Transverse colon (tissue), 4 donors: Measurements from ENCODE around the gene ITGB6. TPM values are rescaled to one million over a fixed set of nuclear protein-coding genes. Genes with fewer than 3 reads are reported as not detected.
A peak's percentile ranks its signal among the peaks of the same experiment; 100 is the strongest.

Source experiments
- DNase-seq: peaks from one replicate; pipeline ENCODE4 v3.0.0-alpha.2; 2019
- H3K27ac ChIP-seq, 4 donors: fragments of 200-600 bp; sonication (generic); 2 replicates each; pipeline ENCODE4 v1.5.1; 2016 to 2018; ENCODE audit warnings: inconsistent platforms in 4 of 4
- H3K27me3 ChIP-seq: fragments of 200-600 bp; sonication (generic); 2 replicates; pipeline ENCODE4 v1.5.1; 2017; ENCODE audit warnings: inconsistent platforms
- H3K36me3 ChIP-seq, 4 donors: fragments of 200-600 bp; sonication (generic); 2 replicates each; pipeline ENCODE4 v1.5.1; 2017 to 2019; ENCODE audit warnings: inconsistent platforms in 4 of 4
- H3K4me1 ChIP-seq, 4 donors: fragments of 200-600 bp; sonication (generic); 2 replicates each; pipeline ENCODE4 v1.5.1; 2017 to 2020; ENCODE audit warnings: inconsistent platforms in 4 of 4
- H3K4me3 ChIP-seq, 4 donors: fragments of 200-600 bp; sonication (generic); 1 replicate in 1 of 4; 2 replicates in 3 of 4; pipeline versions ENCODE4 v1.5.1 to v1.6.1; 2017 to 2019; ENCODE audit warnings: inconsistent platforms in 4 of 4
- H3K9me3 ChIP-seq, 2 donors: fragments of 200-600 bp; sonication (generic); 2 replicates each; pipeline ENCODE4 v1.5.1; 2017 to 2019; ENCODE audit warnings: inconsistent platforms in 2 of 2
- EP300 ChIP-seq: sonication (generic); formaldehyde crosslinking; IDR thresholded peaks from one replicate; pipeline ENCODE4 v1.6.1; 2017; ENCODE audit warnings: antibody characterized with exemption, low read depth
- POLR2A ChIP-seq: fragments of 450-650 bp; IDR thresholded peaks from one replicate; pipeline ENCODE4 v1.6.1; 2016; ENCODE audit warnings: antibody characterized with exemption, mild to moderate bottlenecking, moderate library complexity
- POLR2AphosphoS5 ChIP-seq, 3 donors: sonication (generic); formaldehyde crosslinking; IDR thresholded peaks; one replicate each; pipeline ENCODE4 v1.6.1; 2016; ENCODE audit warnings: antibody characterized with exemption in 3 of 3
- WGBS, 2 donors: methylation state at CpG; one replicate each; pipeline ENCODE4 v1.1.5; 2018; ENCODE audit warnings: low coverage in 1 of 2; 5-methylcytosine and 5-hydroxymethylcytosine counted together
- in situ Hi-C, 4 donors: fragments of 200-750 bp; cut with MboI; loops; one replicate each; pipeline versions ENCODE4 v1.15.0 to v1.15.1; 2017; ENCODE audit warnings: low sequenced_read_pairs in 3 of 4, low pct_ligation_motif_present in 1 of 4, low pct_unique_long_range_greater_than_20kb in 1 of 4
- intact Hi-C: fragments of 100-400 bp; cut with DNase I; formaldehyde crosslinking; loops from one replicate; pipeline ENCODE4 v1.15.1; 2023; ENCODE audit warnings: low total_unique reads
- total RNA-seq, 4 donors: library from RNA; depleted of rRNA; stranded (reverse); fragments of >200 nt; gene quantifications; one replicate each; pipeline ENCODE4 v1.1.0, GENCODE V29; 2016
- TF ChIP-seq, protein P1 (sequence below), 5 experiments: fragments of 200-600 bp in 3 of 5; fragments of 450-650 bp in 2 of 5; sonication (generic) in 3 of 5; IDR thresholded peaks; 1 replicate in 2 of 5; 2 replicates in 3 of 5; pipeline ENCODE4 v1.5.1; 2016 to 2017; ENCODE audit warnings: antibody characterized with exemption in 5 of 5, inconsistent platforms in 3 of 5, mild to moderate bottlenecking in 2 of 5, moderate library complexity in 1 of 5

Gene ITGB6
- total RNA-seq, 4 donors from 2014 or later = 7.6 to 28.8 (median 20.2) TPM

- in situ Hi-C loops = loop anchor here in 2 of 4 donors (25.0 kb wide), 2 partner anchors 871 to 921 kb away; no protein-coding TSS in a partner anchor
- Histone ChIP-seq H3K36me3 (no peaks in the 10 kb centered on the region), H3K4me3 (no peak overlapping the region), H3K27ac (no peak overlapping the region), H3K9me3 (peaks cover 36 to 48% of the 10 kb centered on the region in 2 donors), H3K27me3 (no peaks in the 10 kb centered on the region), H3K4me1 (no peaks in the 10 kb centered on the region)
- no peak for DNase-seq
- TF ChIP-seq EP300 (no peak), POLR2AphosphoS5 (IDR thresholded peaks at IDR 0.05) (no peak), POLR2A (no peak)
- TF ChIP-seq, protein P1, sequence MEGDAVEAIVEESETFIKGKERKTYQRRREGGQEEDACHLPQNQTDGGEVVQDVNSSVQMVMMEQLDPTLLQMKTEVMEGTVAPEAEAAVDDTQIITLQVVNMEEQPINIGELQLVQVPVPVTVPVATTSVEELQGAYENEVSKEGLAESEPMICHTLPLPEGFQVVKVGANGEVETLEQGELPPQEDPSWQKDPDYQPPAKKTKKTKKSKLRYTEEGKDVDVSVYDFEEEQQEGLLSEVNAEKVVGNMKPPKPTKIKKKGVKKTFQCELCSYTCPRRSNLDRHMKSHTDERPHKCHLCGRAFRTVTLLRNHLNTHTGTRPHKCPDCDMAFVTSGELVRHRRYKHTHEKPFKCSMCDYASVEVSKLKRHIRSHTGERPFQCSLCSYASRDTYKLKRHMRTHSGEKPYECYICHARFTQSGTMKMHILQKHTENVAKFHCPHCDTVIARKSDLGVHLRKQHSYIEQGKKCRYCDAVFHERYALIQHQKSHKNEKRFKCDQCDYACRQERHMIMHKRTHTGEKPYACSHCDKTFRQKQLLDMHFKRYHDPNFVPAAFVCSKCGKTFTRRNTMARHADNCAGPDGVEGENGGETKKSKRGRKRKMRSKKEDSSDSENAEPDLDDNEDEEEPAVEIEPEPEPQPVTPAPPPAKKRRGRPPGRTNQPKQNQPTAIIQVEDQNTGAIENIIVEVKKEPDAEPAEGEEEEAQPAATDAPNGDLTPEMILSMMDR (IDR thresholded peaks at IDR 0.05) = no peak
- intact Hi-C loops = no loop called here
Observed at GRCh38 chr2:160091381-160091780, 108.7 kb downstream of the ITGB6 start.

GRCh38 chr2:160087854-160088745 is 112.0 kb downstream of the ITGB6 start:
- Histone ChIP-seq H3K27ac (no peak overlapping the region), H3K9me3 (peaks cover 47 to 63% of the 10 kb centered on the region in 2 donors), H3K4me3 (no peak overlapping the region), H3K36me3 (no peaks in the 10 kb centered on the region), H3K27me3 (no peaks in the 10 kb centered on the region), H3K4me1 (no peaks in the 10 kb centered on the region)
- 66 to 80% methylated on average over 1 to 4 of the region's 4 CpGs for WGBS, 2 donors
- in situ Hi-C loops (loop anchor here in 2 of 4 donors (25.0 kb wide), 2 partner anchors 874 to 924 kb away; no protein-coding TSS in a partner anchor), intact Hi-C loops (no loop called here)
- DNase-seq = no peak
- TF ChIP-seq EP300 = no peak
- no peak for TF ChIP-seq POLR2A
- TF ChIP-seq, protein P1 (IDR thresholded peaks at IDR 0.05) = peak in 3 of 5 experiments; percentile 24 to 36 (median 30)

DNA sequence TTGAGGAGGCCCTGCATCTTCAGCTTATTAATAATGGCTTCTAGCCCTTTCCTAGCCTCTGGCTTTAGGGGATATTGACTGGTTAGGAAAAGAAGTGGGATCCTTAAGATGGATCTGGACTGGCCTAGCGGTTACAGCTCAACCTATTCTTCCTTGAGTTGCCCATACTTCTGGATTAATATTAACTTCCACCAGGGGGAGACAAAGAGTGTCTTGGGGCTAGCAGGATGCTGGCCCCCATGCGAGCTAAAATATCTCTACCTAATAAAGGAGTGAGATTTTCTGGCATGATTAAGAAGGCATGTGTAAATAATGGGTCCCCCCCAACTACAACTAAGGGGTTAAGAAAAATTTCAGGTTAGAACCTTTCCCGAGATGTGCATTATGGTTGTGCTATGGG is 114.4 kb downstream of the ITGB6 start:
- DNase-seq = no peak
- Histone ChIP-seq H3K27me3 (no peaks in the 10 kb centered on the region), H3K27ac (no peak overlapping the region), H3K36me3 (no peaks in the 10 kb centered on the region), H3K9me3 (peaks cover 47 to 55% of the 10 kb centered on the region in 2 donors), H3K4me3 (no peak overlapping the region), H3K4me1 (no peaks in the 10 kb centered on the region)
- no peak for TF ChIP-seq POLR2A
- TF ChIP-seq, protein P1 (IDR thresholded peaks at IDR 0.05) = no peak
- TF ChIP-seq POLR2AphosphoS5 (IDR thresholded peaks at IDR 0.05) = no peak
- TF ChIP-seq EP300 = no peak
- in situ Hi-C loops = loop anchor here in 2 of 4 donors (25.0 kb wide), 2 partner anchors 877 to 927 kb away; no protein-coding TSS in a partner anchor
- WGBS, 2 donors = 89 to 100% methylated on average over 2 to 3 of the region's 3 CpGs
- intact Hi-C loops = no loop called here

DNA sequence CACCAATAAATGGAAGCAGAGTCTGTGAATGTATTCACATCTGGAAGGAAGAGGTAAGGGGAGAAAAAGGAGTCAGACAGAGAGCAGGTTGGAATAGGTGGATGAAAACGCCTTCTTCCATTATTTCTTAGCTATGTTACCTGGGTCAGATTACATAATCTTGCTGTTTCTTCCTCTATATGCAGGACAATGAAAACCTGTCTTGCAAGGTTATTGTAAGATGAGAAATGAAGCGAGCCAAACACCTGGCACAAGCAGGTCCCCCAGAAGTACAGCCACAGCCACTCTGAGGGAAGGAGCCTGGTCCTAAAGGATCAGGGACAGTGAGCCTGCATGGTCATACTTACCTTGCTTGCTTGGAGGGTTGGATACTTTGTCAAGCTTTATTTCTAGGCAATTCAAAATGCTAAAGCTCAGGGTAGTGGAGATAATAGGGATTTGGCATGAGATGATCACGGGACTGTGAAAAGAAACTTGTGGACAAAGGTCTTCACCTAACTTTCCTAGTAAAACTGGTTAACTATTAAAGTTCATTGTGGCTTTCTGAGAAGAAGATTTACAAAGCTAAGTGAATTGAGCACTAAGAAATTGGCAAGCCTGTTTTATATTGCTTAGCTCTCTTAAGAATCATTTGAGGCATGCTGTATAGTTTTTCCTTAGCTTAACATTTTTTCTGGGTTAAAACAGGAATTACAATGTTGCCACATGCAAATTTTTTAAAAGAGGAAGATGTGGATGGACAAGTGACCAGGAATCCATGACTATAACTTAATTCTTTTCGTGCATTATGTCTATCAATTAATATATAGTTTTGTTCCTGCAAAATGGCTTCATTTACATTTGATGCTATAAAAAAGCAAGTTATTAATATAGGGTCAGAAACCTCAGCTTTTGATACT is 121.9 kb downstream of the ITGB6 start:
- intact Hi-C loops (no loop called here), in situ Hi-C loops (loop anchor here in 2 of 4 donors (25.0 kb wide), 2 partner anchors 884 to 934 kb away; no protein-coding TSS in a partner anchor)
- 41 to 54% methylated on average over 3 to 4 of the region's 4 CpGs for WGBS, 2 donors
- peak overlapping the region; percentile 62 to 75 (median 65) for H3K27ac ChIP-seq
- H3K36me3 ChIP-seq = no peaks in the 10 kb centered on the region
- no peaks in the 10 kb centered on the region for H3K27me3 ChIP-seq
- DNase-seq = no peak
- peaks cover 0 to 43% (median 13%) of the 10 kb centered on the region in 4 donors for H3K4me1 ChIP-seq
- H3K9me3 ChIP-seq = no peaks in the 10 kb centered on the region
- peak in 1 of 3 donors; percentile 27 for TF ChIP-seq POLR2AphosphoS5 (IDR thresholded peaks at IDR 0.05)
- TF ChIP-seq, protein P1 (IDR thresholded peaks at IDR 0.05) = no peak
- H3K4me3 ChIP-seq = no peak overlapping the region
